ENCODE data around the gene SH3PXD2B. TPM values are rescaled to one million over a fixed set of nuclear protein-coding genes. Genes with fewer than 3 reads are reported as not detected.

Gene SH3PXD2B
- total RNA-seq, 6 experiments from 2014 or later, result 2.5 to 6.8 (median 5.2) TPM

DNA sequence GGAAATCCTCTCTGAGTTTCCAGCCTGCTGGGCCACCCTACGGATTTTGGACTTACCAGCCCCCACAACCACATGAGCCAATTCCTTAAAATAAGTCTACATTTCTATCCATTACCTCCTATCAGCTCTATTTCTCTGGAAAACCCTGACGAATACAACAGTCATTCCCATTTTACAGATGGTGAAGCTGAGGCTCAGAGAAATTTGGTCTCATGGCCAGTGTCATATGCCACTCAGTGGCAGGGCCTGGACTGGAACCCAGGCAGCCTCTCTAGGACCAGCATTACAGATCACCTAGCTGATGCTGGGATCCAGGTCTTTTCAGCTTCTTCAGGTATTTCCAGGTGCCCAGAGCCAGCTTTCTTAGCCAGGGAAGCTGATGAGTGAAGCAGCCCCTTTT is 45.0 kb upstream of the SH3PXD2B start:
- Histone ChIP-seq H3K4me1 (no peaks in the 10 kb centered on the region), H3K27ac (no peak overlapping the region), H3K9me3 (no peaks in the 10 kb centered on the region), H3K4me3 (no peak overlapping the region), H3K27me3 (no peaks in the 10 kb centered on the region), H3K36me3 (no peaks in the 10 kb centered on the region)
- TF ChIP-seq, protein P1, sequence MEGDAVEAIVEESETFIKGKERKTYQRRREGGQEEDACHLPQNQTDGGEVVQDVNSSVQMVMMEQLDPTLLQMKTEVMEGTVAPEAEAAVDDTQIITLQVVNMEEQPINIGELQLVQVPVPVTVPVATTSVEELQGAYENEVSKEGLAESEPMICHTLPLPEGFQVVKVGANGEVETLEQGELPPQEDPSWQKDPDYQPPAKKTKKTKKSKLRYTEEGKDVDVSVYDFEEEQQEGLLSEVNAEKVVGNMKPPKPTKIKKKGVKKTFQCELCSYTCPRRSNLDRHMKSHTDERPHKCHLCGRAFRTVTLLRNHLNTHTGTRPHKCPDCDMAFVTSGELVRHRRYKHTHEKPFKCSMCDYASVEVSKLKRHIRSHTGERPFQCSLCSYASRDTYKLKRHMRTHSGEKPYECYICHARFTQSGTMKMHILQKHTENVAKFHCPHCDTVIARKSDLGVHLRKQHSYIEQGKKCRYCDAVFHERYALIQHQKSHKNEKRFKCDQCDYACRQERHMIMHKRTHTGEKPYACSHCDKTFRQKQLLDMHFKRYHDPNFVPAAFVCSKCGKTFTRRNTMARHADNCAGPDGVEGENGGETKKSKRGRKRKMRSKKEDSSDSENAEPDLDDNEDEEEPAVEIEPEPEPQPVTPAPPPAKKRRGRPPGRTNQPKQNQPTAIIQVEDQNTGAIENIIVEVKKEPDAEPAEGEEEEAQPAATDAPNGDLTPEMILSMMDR (IDR thresholded peaks at IDR 0.05), result no peak
- no peak for TF ChIP-seq POLR2A (IDR thresholded peaks at IDR 0.05)
- intact Hi-C loops (cut with DNase I), result no loop called here
- no peak for ATAC-seq
- WGBS (ENCODE audit: insufficient coverage, low coverage, low lambda C conversion rate, missing lambda C conversion rate), result 72% methylated on average over 2 of the region's 2 CpGs
- DNase-seq, result no peak

GRCh38 chr5:172498431-172499129 is 44.3 kb upstream of the SH3PXD2B start:
- TF ChIP-seq, protein P1 (IDR thresholded peaks at IDR 0.05), result no peak
- TF ChIP-seq POLR2A (IDR thresholded peaks at IDR 0.05), result no peak
- ATAC-seq, result no peak
- Histone ChIP-seq H3K27ac (no peak overlapping the region), H3K27me3 (no peaks in the 10 kb centered on the region), H3K36me3 (no peaks in the 10 kb centered on the region), H3K4me3 (no peak overlapping the region), H3K9me3 (no peaks in the 10 kb centered on the region), H3K4me1 (no peaks in the 10 kb centered on the region)
- peak in 1 of 3 donors; percentile 13 for DNase-seq
- 88% methylated on average over 8 of the region's 12 CpGs for WGBS (ENCODE audit: insufficient coverage, low coverage, low lambda C conversion rate, missing lambda C conversion rate)
- intact Hi-C loops (cut with DNase I), result no loop called here

GRCh38 chr5:172497591-172498255 is 43.4 kb upstream of the SH3PXD2B start:
- peak in 1 of 3 donors; percentile 28 for DNase-seq
- TF ChIP-seq, protein P1 (IDR thresholded peaks at IDR 0.05), result no peak
- TF ChIP-seq POLR2A (IDR thresholded peaks at IDR 0.05), result no peak
- Histone ChIP-seq H3K27me3 (no peaks in the 10 kb centered on the region), H3K4me3 (no peak overlapping the region), H3K36me3 (no peaks in the 10 kb centered on the region), H3K9me3 (no peaks in the 10 kb centered on the region), H3K4me1 (no peaks in the 10 kb centered on the region), H3K27ac (no peak overlapping the region)
- WGBS (ENCODE audit: insufficient coverage, low coverage, low lambda C conversion rate, missing lambda C conversion rate), result 93% methylated on average over 4 of the region's 14 CpGs
- no peak for ATAC-seq
- intact Hi-C loops (cut with DNase I), result no loop called here

DNA sequence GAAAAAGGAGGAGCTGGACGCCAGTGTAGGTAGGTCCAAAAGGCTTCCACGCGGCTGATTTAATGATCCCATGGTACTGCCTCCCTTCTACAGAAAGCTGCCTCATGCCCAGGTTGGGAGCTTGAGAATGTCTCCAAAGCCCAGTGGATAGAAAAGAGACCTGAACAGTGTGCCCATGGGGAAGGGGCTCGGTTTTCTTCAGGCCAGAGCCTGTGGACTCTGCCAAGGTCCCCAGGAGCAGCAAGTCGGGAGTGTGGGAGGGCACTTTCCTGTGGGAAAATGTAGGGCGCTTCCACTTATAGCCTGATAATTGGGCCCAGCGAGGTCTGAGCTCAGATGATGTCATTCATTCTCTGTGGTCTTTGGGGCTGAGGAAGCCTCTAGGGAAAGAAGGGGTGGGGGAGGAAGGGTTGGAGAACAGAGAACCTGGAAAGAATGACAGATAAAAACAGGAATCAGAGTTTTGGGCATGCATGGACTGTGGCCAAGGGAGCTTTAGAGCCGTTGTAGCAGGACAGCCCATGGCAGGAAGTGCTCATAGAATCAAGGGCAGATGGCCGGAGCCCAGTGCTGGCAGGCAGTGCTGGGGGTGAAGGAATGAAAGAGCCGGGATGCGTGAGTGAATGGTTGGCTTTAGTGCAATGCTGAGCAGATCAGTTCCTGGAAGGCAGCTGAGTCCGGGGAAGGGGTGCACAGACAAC is 42.5 kb upstream of the SH3PXD2B start:
- DNase-seq, result peak in 1 of 3 donors; percentile 35
- Histone ChIP-seq H3K27ac (peak overlapping the region in 1 of 3 donors; percentile 43), H3K27me3 (no peaks in the 10 kb centered on the region), H3K36me3 (no peaks in the 10 kb centered on the region), H3K4me1 (no peaks in the 10 kb centered on the region), H3K4me3 (no peak overlapping the region), H3K9me3 (no peaks in the 10 kb centered on the region)
- TF ChIP-seq POLR2A (IDR thresholded peaks at IDR 0.05), result no peak
- TF ChIP-seq, protein P1 (IDR thresholded peaks at IDR 0.05), result no peak
- intact Hi-C loops (cut with DNase I), result no loop called here
- peak; percentile 38 to 71 (median 48) for ATAC-seq
- WGBS (ENCODE audit: insufficient coverage, low coverage, low lambda C conversion rate, missing lambda C conversion rate), result 55% methylated on average over 11 of the region's 12 CpGs

Data from right lobe of liver (tissue), 6 donors.